DND-41 (cell line): ENCODE data around the gene HOXB4.

Experiments used
- CTCF ChIP-seq: IDR thresholded peaks from 2 replicates; pipeline ENCODE4 v1.5.1; 2012; ENCODE audit warnings: borderline replicate concordance, low read length, moderate library complexity, mild to moderate bottlenecking; ENCODE audit not compliant: poor library complexity, severe bottlenecking; ENCODE audit errors: extremely low read depth
- EZH2 ChIP-seq: IDR thresholded peaks from 3 replicates; pipeline ENCODE4 v1.6.1; 2012; ENCODE audit warnings: borderline replicate concordance, low read depth, mild to moderate bottlenecking, moderate library complexity, low read length, inconsistent platforms; ENCODE audit not compliant: severe bottlenecking

GRCh38 chr17:48575673-48576478, 2.3 kb downstream of the HOXB4 start:
- TF ChIP-seq CTCF (no peak), EZH2 (no peak)
